HG03439 (cell line): ENCODE measurements around the gene NDUFA8.

Experiments
- ATAC-seq: cut with Tn5 transposase; IDR thresholded peaks from one replicate; pipeline ENCODE4 v1.9.1; 2021; ENCODE audit warnings: mild to moderate bottlenecking, moderate library complexity; ENCODE audit not compliant: unreplicated experiment

NDUFA8 gene

GRCh38 chr9:122186301-122186700, 26.7 kb upstream of the NDUFA8 start:
- ATAC-seq = no peak

GRCh38 chr9:122184551-122184950, 25.0 kb upstream of the NDUFA8 start:
- no peak for ATAC-seq

- ATAC-seq = no peak
Observed at GRCh38 chr9:122183501-122183900, 23.9 kb upstream of the NDUFA8 start.

GRCh38 chr9:122180633-122181032, 21.1 kb upstream of the NDUFA8 start:
- ATAC-seq = no peak

GRCh38 chr9:122179690-122180074, 20.1 kb upstream of the NDUFA8 start:
- ATAC-seq = no peak

GRCh38 chr9:122179054-122179689, 19.6 kb upstream of the NDUFA8 start:
- no peak for ATAC-seq

- no peak for ATAC-seq
Observed at GRCh38 chr9:122176916-122177315, 17.3 kb upstream of the NDUFA8 start.

- no peak for ATAC-seq
Observed at GRCh38 chr9:122173670-122174069, 14.1 kb upstream of the NDUFA8 start.

- ATAC-seq = no peak
Observed at GRCh38 chr9:122172131-122172530, 12.6 kb upstream of the NDUFA8 start.

- no peak for ATAC-seq
Observed at GRCh38 chr9:122168356-122168755, 8.8 kb upstream of the NDUFA8 start.

- no peak for ATAC-seq
Observed at GRCh38 chr9:122164286-122164685, 4.7 kb upstream of the NDUFA8 start.

- no peak for ATAC-seq
Observed at GRCh38 chr9:122162415-122162814, 2.8 kb upstream of the NDUFA8 start.

- no peak for ATAC-seq
Observed at GRCh38 chr9:122159925-122160246, 307 bp upstream of the NDUFA8 start.

GRCh38 chr9:122158202-122158601, 1.4 kb downstream of the NDUFA8 start:
- no peak for ATAC-seq

- ATAC-seq = no peak
Observed at GRCh38 chr9:122155796-122156195, 3.8 kb downstream of the NDUFA8 start.

- no peak for ATAC-seq
Observed at GRCh38 chr9:122151267-122151828, 8.2 kb downstream of the NDUFA8 start.

- ATAC-seq = no peak
Observed at GRCh38 chr9:122145592-122145863, 14.1 kb downstream of the NDUFA8 start.

- ATAC-seq = no peak
Observed at GRCh38 chr9:122144836-122145591, 14.6 kb downstream of the NDUFA8 start.

GRCh38 chr9:122143876-122144405, 15.6 kb downstream of the NDUFA8 start:
- ATAC-seq = no peak

- ATAC-seq = no peak
Observed at GRCh38 chr9:122143296-122143695, 16.3 kb downstream of the NDUFA8 start.

- no peak for ATAC-seq
Observed at GRCh38 chr9:122141671-122142070, 17.9 kb downstream of the NDUFA8 start.

GRCh38 chr9:122140368-122141193, 19.0 kb downstream of the NDUFA8 start:
- ATAC-seq = no peak
